ENCODE measurements around the gene LPCAT1. TPM values are rescaled to one million over a fixed set of nuclear protein-coding genes. Genes with fewer than 3 reads are reported as not detected.

The LPCAT1 gene
- total RNA-seq, 1 donor from 2014 or later, result 25.3 TPM

- Histone ChIP-seq H3K4me3 (ENCODE audit: low read depth, low read length) (no peak overlapping the region), H3K27me3 (ENCODE audit: control insufficient read depth, insufficient read depth, low read length) (no peaks in the 10 kb centered on the region), H3K36me3 (ENCODE audit: control insufficient read depth, insufficient read depth, low read length) (no peaks in the 10 kb centered on the region)
- FAIRE-seq (no peak), DNase-seq (ENCODE audit: low read depth) (no peak)
- TF ChIP-seq, protein P1, sequence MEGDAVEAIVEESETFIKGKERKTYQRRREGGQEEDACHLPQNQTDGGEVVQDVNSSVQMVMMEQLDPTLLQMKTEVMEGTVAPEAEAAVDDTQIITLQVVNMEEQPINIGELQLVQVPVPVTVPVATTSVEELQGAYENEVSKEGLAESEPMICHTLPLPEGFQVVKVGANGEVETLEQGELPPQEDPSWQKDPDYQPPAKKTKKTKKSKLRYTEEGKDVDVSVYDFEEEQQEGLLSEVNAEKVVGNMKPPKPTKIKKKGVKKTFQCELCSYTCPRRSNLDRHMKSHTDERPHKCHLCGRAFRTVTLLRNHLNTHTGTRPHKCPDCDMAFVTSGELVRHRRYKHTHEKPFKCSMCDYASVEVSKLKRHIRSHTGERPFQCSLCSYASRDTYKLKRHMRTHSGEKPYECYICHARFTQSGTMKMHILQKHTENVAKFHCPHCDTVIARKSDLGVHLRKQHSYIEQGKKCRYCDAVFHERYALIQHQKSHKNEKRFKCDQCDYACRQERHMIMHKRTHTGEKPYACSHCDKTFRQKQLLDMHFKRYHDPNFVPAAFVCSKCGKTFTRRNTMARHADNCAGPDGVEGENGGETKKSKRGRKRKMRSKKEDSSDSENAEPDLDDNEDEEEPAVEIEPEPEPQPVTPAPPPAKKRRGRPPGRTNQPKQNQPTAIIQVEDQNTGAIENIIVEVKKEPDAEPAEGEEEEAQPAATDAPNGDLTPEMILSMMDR (IDR thresholded peaks at IDR 0.05; ENCODE audit: insufficient read depth, low read length, severe bottlenecking), result no peak
Measured at GRCh38 chr5:1412163-1412562, 111.6 kb downstream of the LPCAT1 start.

Other genes starting within 250 kb of the LPCAT1 start
- under 0.01 TPM in 1 of 2 replicates, not detected in the other for gene TERT, start 228.9 kb downstream of the LPCAT1 start, total RNA-seq
- gene CLPTM1L, start 178.9 kb downstream of the LPCAT1 start, total RNA-seq, result 314 and 364 TPM in 2 replicates
- not detected in 2 replicates for gene SLC6A3, start 78.5 kb downstream of the LPCAT1 start, total RNA-seq

All from bronchial epithelial cell (primary cell).